HepG2 (cell line): ENCODE measurements around the gene XXYLT1. TPM values are rescaled to one million over a fixed set of nuclear protein-coding genes. Genes with fewer than 3 reads are reported as not detected.

Experiments used
- ATAC-seq: fragments of 200-7000 bp; cut with Tn5 transposase; 3 replicates; pipeline ENCODE4 v1.9.1; 2020; ENCODE audit warnings: mild to moderate bottlenecking, moderate library complexity
- BruUV-seq: library from RNA; stranded (reverse); fragments of 400-500 nt; replicated peaks from 2 replicates; lab custom pipeline; 2021; lab: Mats Ljungman, UMichigan
- CTCF ChIA-PET: fragments of 300-600 bp; formaldehyde crosslinking; extraction: SDS; loops from one replicate; lab custom pipeline; 2021; ENCODE audit warnings: low total read pairs, inconsistent platforms, low intra/inter-chr PET ratio; lab: Yijun Ruan, JAX
- POLR2A ChIA-PET: fragments of 350-600 bp; sonication (Branson Sonifier 250); formaldehyde crosslinking; loops from one replicate; lab custom pipeline; 2020; ENCODE audit warnings: antibody characterized with exemption, inconsistent platforms; lab: Yijun Ruan, JAX
- DNase-seq: peaks from one replicate; pipeline ENCODE4 v3.0.0-alpha.2; 2015; ENCODE audit warnings: low spot score
- FAIRE-seq: peaks from 3 replicates; lab custom pipeline; 2011; peaks lifted over from hg19 to GRCh38; lab: Jason Lieb, UNC
- H2AFZ ChIP-seq: one replicate; pipeline ENCODE4 v1.6.1; 2011; ENCODE audit warnings: low read length, inconsistent platforms
- H3K27ac ChIP-seq: fragments of 300-600 bp; 3 replicates; pipeline ENCODE4 v1.8.0; 2011; ENCODE audit warnings: mixed run types, mild to moderate bottlenecking, mixed read lengths, low read length, inconsistent platforms; ENCODE audit not compliant: insufficient read depth; ENCODE audit errors: extremely low read length
- H3K27me3 ChIP-seq, 2 experiments: fragments of 200-600 bp in 1 of 2; 2 replicates in 1 of 2; 3 replicates in 1 of 2; pipeline versions ENCODE4 v1.6.0 to v1.8.0; 2011; ENCODE audit warnings: low read length in 2 of 2, mild to moderate bottlenecking in 2 of 2, moderate library complexity in 2 of 2, inconsistent platforms in 1 of 2; ENCODE audit not compliant: insufficient read depth in 2 of 2, control insufficient read depth in 1 of 2
- H3K36me3 ChIP-seq, 2 experiments: fragments of 200-600 bp in 1 of 2; replicated peaks in 1 of 2; 2 replicates in 1 of 2; 3 replicates in 1 of 2; pipeline versions ENCODE4 v1.5.1 to v1.8.0; 2011; ENCODE audit warnings: low read length in 2 of 2, inconsistent platforms in 1 of 2; ENCODE audit not compliant: insufficient read depth in 2 of 2, control insufficient read depth in 1 of 2
- H3K4me1 ChIP-seq: 2 replicates; pipeline ENCODE4 v1.5.1; 2012; ENCODE audit warnings: low read length, inconsistent platforms; ENCODE audit not compliant: insufficient read depth
- H3K4me2 ChIP-seq: 2 replicates; pipeline ENCODE4 v1.6.0; 2011; ENCODE audit warnings: low read depth, low read length, inconsistent platforms
- H3K4me3 ChIP-seq, 3 experiments: fragments of 200-600 bp in 1 of 3; sonication (generic), shearing (Covaris generic) in 1 of 3; replicated peaks in 1 of 3; 2 replicates each; pipeline ENCODE4 v1.5.1; 2011 to 2016; ENCODE audit warnings: low read length in 3 of 3, inconsistent platforms in 2 of 3, low read depth in 2 of 3, mild to moderate bottlenecking in 2 of 3, control low read depth in 1 of 3, mixed read lengths in 1 of 3; ENCODE audit not compliant: insufficient read depth in 1 of 3
- H3K79me2 ChIP-seq: one replicate; pipeline ENCODE4 v1.6.1; 2011; ENCODE audit warnings: low read length, inconsistent platforms; ENCODE audit not compliant: insufficient read depth
- H3K9ac ChIP-seq: 2 replicates; pipeline ENCODE4 v1.6.0; 2011; ENCODE audit warnings: mild to moderate bottlenecking, low read depth, low read length, inconsistent platforms; ENCODE audit not compliant: insufficient read depth
- H3K9me3 ChIP-seq: 2 replicates; pipeline ENCODE4 v1.5.1; 2012; ENCODE audit warnings: mild to moderate bottlenecking, low read length
- H4K20me1 ChIP-seq: 2 replicates; pipeline ENCODE4 v1.6.0; 2011; ENCODE audit warnings: inconsistent platforms, mild to moderate bottlenecking, low read length, moderate library complexity; ENCODE audit not compliant: insufficient read depth
- ATF2 ChIP-seq: sonication (generic); formaldehyde crosslinking; IDR thresholded peaks from 2 replicates; pipeline ENCODE4 v1.4.0; 2020; ENCODE audit warnings: missing genetic modification reagents
- ETV6 ChIP-seq: sonication (generic); formaldehyde crosslinking; conservative IDR thresholded peaks from 2 replicates; pipeline ENCODE4 v1.4.0; 2020; ENCODE audit warnings: missing genetic modification reagents
- HNRNPH1 ChIP-seq: fragments of 200-400 bp; formaldehyde crosslinking; optimal IDR thresholded peaks from 2 replicates; pipeline ENCODE3; 2017; ENCODE audit warnings: mild to moderate bottlenecking, low read depth, low read length
- MTF2 ChIP-seq: sonication (generic); formaldehyde crosslinking; IDR thresholded peaks from 2 replicates; pipeline ENCODE4 v1.5.0; 2020; ENCODE audit warnings: missing genetic modification reagents, borderline replicate concordance
- NR2F2 ChIP-seq: IDR thresholded peaks from 2 replicates; pipeline ENCODE4 v1.6.1; 2012; ENCODE audit warnings: low read depth, inconsistent platforms, borderline replicate concordance
- NR2F6 ChIP-seq, 2 experiments: IDR thresholded peaks; 2 replicates each; pipeline ENCODE4 v1.6.1; 2016; ENCODE audit warnings: antibody characterized with exemption in 1 of 2, mild to moderate bottlenecking in 1 of 2
- SOX6 ChIP-seq, 2 experiments: fragments of 450-650 bp in 1 of 2; sonication (generic) in 1 of 2; formaldehyde crosslinking in 1 of 2; IDR thresholded peaks; 2 replicates each; pipeline versions ENCODE4 v1.4.0 to v1.6.1; 2017 to 2020; ENCODE audit warnings: antibody characterized with exemption in 1 of 2, mild to moderate bottlenecking in 1 of 2, missing genetic modification reagents in 1 of 2
- XBP1 ChIP-seq: sonication (generic); formaldehyde crosslinking; IDR thresholded peaks from 2 replicates; pipeline ENCODE4 v1.5.0; 2020; ENCODE audit warnings: missing genetic modification reagents
- ZBTB42 ChIP-seq: sonication (generic); formaldehyde crosslinking; IDR thresholded peaks from 2 replicates; pipeline ENCODE4 v1.5.0; 2020; ENCODE audit warnings: mild to moderate bottlenecking, missing genetic modification reagents
- ZBTB8A ChIP-seq: sonication (generic); formaldehyde crosslinking; IDR thresholded peaks from 2 replicates; pipeline ENCODE4 v1.4.0; 2020; ENCODE audit warnings: mild to moderate bottlenecking, low read depth, missing genetic modification reagents, borderline replicate concordance
- ZNF205 ChIP-seq: IDR thresholded peaks from 2 replicates; pipeline ENCODE4 v1.6.1; 2018; ENCODE audit warnings: missing biosample characterization, missing genetic modification reagents
- ZNF230 ChIP-seq: sonication (generic); formaldehyde crosslinking; IDR thresholded peaks from 2 replicates; pipeline ENCODE4 v1.4.0; 2020; ENCODE audit warnings: mild to moderate bottlenecking, missing genetic modification reagents
- ZNF549 ChIP-seq: sonication (generic); formaldehyde crosslinking; IDR thresholded peaks from 2 replicates; pipeline ENCODE4 v1.5.0; 2020; ENCODE audit warnings: missing genetic modification reagents
- ZNF652 ChIP-seq: IDR thresholded peaks from 2 replicates; pipeline ENCODE4 v1.6.1; 2016; ENCODE audit warnings: low read depth, borderline replicate concordance
- ZNF768 ChIP-seq: sonication (generic); formaldehyde crosslinking; IDR thresholded peaks from 2 replicates; pipeline ENCODE4 v1.4.0; 2020; ENCODE audit warnings: missing genetic modification reagents
- ZNF792 ChIP-seq: IDR thresholded peaks from 2 replicates; pipeline ENCODE4 v1.6.1; 2016
- ZNF841 ChIP-seq: sonication (generic); formaldehyde crosslinking; IDR thresholded peaks from 2 replicates; pipeline ENCODE4 v1.8.1; 2023; ENCODE audit warnings: missing genetic modification reagents, borderline replicate concordance
- WGBS: methylation state at CpG from one replicate; pipeline ENCODE4 v1.1.6; 2017; ENCODE audit warnings: low lambda C conversion rate; 5-methylcytosine and 5-hydroxymethylcytosine counted together
- in situ Hi-C: cut with HindIII; loops from 2 replicates; pipeline ENCODE4 v1.10.0; 2017; ENCODE audit warnings: low pct_unique_long_range_greater_than_20kb; ENCODE audit not compliant: extremely low pct_ligation_motif_present
- intact Hi-C: fragments of 100-400 bp; cut with micrococcal nuclease; formaldehyde crosslinking; loops from one replicate; pipeline ENCODE4 v1.10.0; 2022; ENCODE audit not compliant: unreplicated experiment
- polyA plus RNA-seq, 8 experiments: library from polyadenylated mRNA; depleted of rRNA in 3 of 8; stranded (reverse) in 7 of 8; unstranded in 1 of 8; fragments of >200 nt; fragmentation: Illumina TruSeq in 4 of 8; extraction: Trizol in 4 of 8; gene quantifications; 2 replicates each; pipeline versions ENCODE4 v1.2.1 to v1.2.3, GENCODE V29; 2011 to 2016; ENCODE audit warnings: low read depth in 4 of 8, missing spikeins in 1 of 8, mixed read lengths in 1 of 8; ENCODE audit not compliant: insufficient read depth in 1 of 8
- total RNA-seq, 5 experiments: library from RNA; depleted of rRNA; stranded (reverse); fragments of >200 nt; fragmentation: Illumina TruSeq; extraction: Trizol; gene quantifications; 2 replicates each; pipeline ENCODE4 v1.2.3, GENCODE V29; 2016; ENCODE audit warnings: low read depth in 1 of 5

Gene XXYLT1
- total and polyA plus RNA-seq, 2 of the 13 experiments (the other 11 are each of a cell fraction or from before 2014, with no cell fraction given): 17.7 to 19.0 TPM

GRCh38 chr3:195207731-195208130, 63.2 kb downstream of the XXYLT1 start:
- in situ Hi-C loops: no loop called here
- Histone ChIP-seq H4K20me1 (no peaks in the 10 kb centered on the region), H3K4me1 (peaks cover 58% of the 10 kb centered on the region), H2AFZ (no peak overlapping the region), H3K27me3 (no peaks in the 10 kb centered on the region), H3K9me3 (no peaks in the 10 kb centered on the region), H3K9ac (no peak overlapping the region), H3K4me3 (no peak overlapping the region), H3K27ac (no peak overlapping the region), H3K4me2 (no peak overlapping the region), H3K36me3 (no peaks in the 10 kb centered on the region), H3K79me2 (peaks cover 5% of the 10 kb centered on the region)
- intact Hi-C loops: no loop called here
- CTCF ChIA-PET: no interaction called here
- BruUV-seq: no TSS peak
- POLR2A ChIA-PET: interaction anchor here (1.9 kb wide), 1 partner anchor 45 kb away, joined by 4 read pairs; no protein-coding TSS in a partner anchor
- FAIRE-seq (no peak), DNase-seq (no peak), ATAC-seq (no peak)
- 86% methylated on average over 2 of the region's 3 CpGs for WGBS
- TF ChIP-seq ZBTB42 (CRISPR knock-in tag) (no peak), ZNF652 (CRISPR knock-in tag) (no peak), ZNF230 (CRISPR knock-in tag) (no peak), XBP1 (CRISPR knock-in tag) (no peak), ATF2 (CRISPR knock-in tag) (no peak), HNRNPH1 (no peak), ZNF205 (CRISPR knock-in tag) (no peak), SOX6 (IDR thresholded peaks at IDR 0.05) (no peak), SOX6 (CRISPR knock-in tag; IDR thresholded peaks at IDR 0.05) (no peak), ZBTB8A (CRISPR knock-in tag) (no peak), ZNF841 (no peak), NR2F6 (IDR thresholded peaks at IDR 0.05) (no peak), NR2F6 (CRISPR knock-in tag; IDR thresholded peaks at IDR 0.05) (no peak), ZNF792 (CRISPR knock-in tag) (no peak), ETV6 (CRISPR knock-in tag) (no peak), ZNF549 (no peak), ZNF768 (CRISPR knock-in tag) (no peak), NR2F2 (no peak), MTF2 (CRISPR knock-in tag) (no peak)
